AG09309 (cell line): ENCODE data around the gene C10orf90.

ENCODE experiments used
- DNase-seq: peaks from one replicate; pipeline ENCODE4 v3.0.0-alpha.2; 2010; ENCODE audit warnings: low read depth
- H3K4me3 ChIP-seq: 2 replicates; pipeline ENCODE4 v1.5.1; 2011; ENCODE audit warnings: mild to moderate bottlenecking, low read depth, low read length, moderate library complexity; ENCODE audit not compliant: control insufficient read depth
- CTCF ChIP-seq: IDR thresholded peaks from 2 replicates; pipeline ENCODE4 v1.5.1; 2011; ENCODE audit warnings: mild to moderate bottlenecking, low read depth, low read length, inconsistent platforms; ENCODE audit not compliant: insufficient read depth, control insufficient read depth; ENCODE audit errors: missing control alignments

C10orf90 gene

GRCh38 chr10:126527645-126528314, 142.7 kb downstream of the C10orf90 start:
- no peak overlapping the region for H3K4me3 ChIP-seq
- TF ChIP-seq CTCF, result no peak
- DNase-seq, result no peak

- TF ChIP-seq CTCF, result no peak
- no peak overlapping the region for H3K4me3 ChIP-seq
- DNase-seq, result no peak
Observed at GRCh38 chr10:126525326-126525725, 145.2 kb downstream of the C10orf90 start.

GRCh38 chr10:126524526-126524925, 146.0 kb downstream of the C10orf90 start:
- no peak overlapping the region for H3K4me3 ChIP-seq
- TF ChIP-seq CTCF, result no peak
- no peak for DNase-seq

DNA sequence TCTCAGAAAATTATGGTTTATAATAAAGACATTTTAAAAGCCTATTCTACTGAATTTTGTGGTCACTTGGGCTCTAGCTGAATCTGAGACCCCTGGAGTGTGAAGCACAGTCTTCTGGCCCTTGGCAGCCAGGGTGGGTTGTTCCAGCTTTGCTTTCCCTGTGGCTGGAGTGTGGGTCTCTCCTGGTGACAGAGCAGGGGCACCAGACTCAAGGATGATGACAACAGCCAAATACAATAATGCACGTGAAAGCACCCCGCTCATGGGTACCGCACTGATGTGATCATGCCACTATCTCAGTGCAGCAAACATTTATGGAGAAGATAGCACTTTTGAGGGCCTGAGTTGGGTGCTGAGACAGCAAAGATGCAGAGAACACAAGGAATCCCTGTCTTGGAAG, 147.4 kb downstream of the C10orf90 start:
- no peak for TF ChIP-seq CTCF
- DNase-seq, result no peak
- H3K4me3 ChIP-seq, result no peak overlapping the region

DNA sequence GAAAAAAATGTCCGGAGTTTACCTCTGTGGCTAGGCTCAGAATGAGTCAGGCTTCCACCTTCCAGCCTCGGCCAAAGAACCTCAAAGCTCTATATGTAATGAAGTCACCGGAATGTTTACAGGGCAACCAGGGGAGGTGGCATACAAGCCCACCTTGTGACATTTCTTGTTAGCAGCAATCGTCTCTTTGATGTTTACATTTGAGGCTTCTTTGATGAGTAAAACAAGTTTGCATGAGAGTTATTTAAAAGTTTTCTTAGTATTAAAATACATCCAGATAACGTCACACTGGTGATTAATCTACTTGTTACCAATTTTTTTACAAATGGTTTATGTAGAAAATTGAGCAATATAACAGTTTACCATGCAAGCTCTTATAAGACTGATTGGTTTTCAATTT, 149.1 kb downstream of the C10orf90 start:
- TF ChIP-seq CTCF, result no peak
- H3K4me3 ChIP-seq, result no peak overlapping the region
- no peak for DNase-seq

DNA sequence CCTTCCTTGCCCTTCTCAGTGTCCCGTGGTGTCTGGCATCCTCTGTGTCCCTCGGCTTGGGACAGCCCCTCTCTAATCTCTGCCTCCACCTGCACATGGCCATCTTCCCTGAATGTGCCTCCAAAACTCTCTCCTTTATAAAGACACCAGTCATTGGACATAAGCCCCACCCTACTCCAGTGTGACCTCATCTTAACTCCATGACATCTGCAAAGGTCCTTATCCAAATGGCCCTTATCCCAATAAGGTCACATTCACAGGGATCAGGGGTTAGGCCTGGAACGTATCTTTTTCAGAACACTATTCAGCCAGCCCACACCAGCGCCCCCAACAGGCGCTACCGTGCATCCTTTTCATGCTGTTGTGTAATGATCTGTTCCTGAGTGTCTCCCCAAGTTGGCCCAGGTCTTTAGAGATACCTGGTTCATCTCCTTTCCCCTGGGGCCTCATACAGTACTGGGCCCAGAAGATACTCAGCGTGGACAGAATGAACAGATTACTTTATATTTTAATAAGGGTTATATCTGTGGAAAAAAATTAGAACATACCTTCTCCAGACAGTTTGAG, 149.7 kb downstream of the C10orf90 start:
- no peak overlapping the region for H3K4me3 ChIP-seq
- DNase-seq, result no peak
- TF ChIP-seq CTCF, result no peak
